VCaP (cell line): ENCODE results near the gene GADD45GIP1.

ENCODE experiments used
- H3K27ac ChIP-seq: fragments of 450-650 bp; 2 replicates; pipeline ENCODE4 v1.5.1; 2017
- CTCF ChIP-seq: fragments of 450-650 bp; conservative IDR thresholded peaks from 2 replicates; pipeline ENCODE4 v1.5.1; 2017; ENCODE audit warnings: mild to moderate bottlenecking, moderate library complexity

The GADD45GIP1 gene

GRCh38 chr19:12969292-12969988, 12.4 kb upstream of the GADD45GIP1 start, which contains the start of gene DAND5:
TSS of gene DAND5 (plus strand) at chr19:12969576. CDS start at chr19:12969661, 85 bp downstream.
- no peak within 1 kb of the TSS for H3K27ac ChIP-seq
- no peak for TF ChIP-seq CTCF

GRCh38 chr19:12967907-12968306, 10.9 kb upstream of the GADD45GIP1 start:
- no peak overlapping the region for H3K27ac ChIP-seq
- TF ChIP-seq CTCF = no peak

GRCh38 chr19:12965812-12966135, 8.8 kb upstream of the GADD45GIP1 start:
- peak overlapping the region; percentile 63 for H3K27ac ChIP-seq
- TF ChIP-seq CTCF = no peak

GRCh38 chr19:12965017-12965811, 8.2 kb upstream of the GADD45GIP1 start:
- peak; percentile 98 for TF ChIP-seq CTCF
- H3K27ac ChIP-seq = peak overlapping the region; percentile 63

- no peak for TF ChIP-seq CTCF
- H3K27ac ChIP-seq = no peak overlapping the region
Measured at GRCh38 chr19:12959481-12959880, 2.5 kb upstream of the GADD45GIP1 start.

GRCh38 chr19:12957389-12957952, 448 bp upstream of the GADD45GIP1 start:
- H3K27ac ChIP-seq = peak overlapping the region; percentile 91

GRCh38 chr19:12955996-12956395, 1.0 kb downstream of the GADD45GIP1 start:
- peak overlapping the region; percentile 91 for H3K27ac ChIP-seq
- no peak for TF ChIP-seq CTCF

- H3K27ac ChIP-seq = peak overlapping the region; percentile 91
Measured at GRCh38 chr19:12955575-12955974, 1.4 kb downstream of the GADD45GIP1 start.
